Measurements from ENCODE around the gene MS4A15.

MS4A15 gene

DNA sequence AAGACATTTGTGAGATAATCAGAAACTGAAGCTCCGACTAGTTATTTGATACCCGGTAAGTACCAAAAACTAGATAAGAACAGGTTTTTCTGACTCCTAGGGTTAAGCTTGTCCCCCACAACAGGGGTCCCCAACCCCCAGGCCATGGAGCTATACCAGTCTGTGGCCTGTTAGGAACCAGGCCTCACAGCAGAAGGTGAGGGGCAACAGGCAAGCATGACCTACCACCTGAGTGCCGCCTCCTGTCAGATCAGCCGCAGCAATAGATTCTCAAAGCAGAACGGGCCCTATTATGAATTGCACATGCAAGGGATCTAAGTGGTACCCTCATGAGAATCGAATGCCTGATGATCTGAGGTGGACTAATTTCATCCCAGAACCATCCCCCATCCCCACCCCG is 27.2 kb downstream of the MS4A15 start (continued):
- TF ChIP-seq CREB5 (CRISPR knock-in tag; IDR thresholded peaks at IDR 0.05; ENCODE audit: low read depth), result no peak
- no peak for TF ChIP-seq CSDC2 (CRISPR knock-in tag; IDR thresholded peaks at IDR 0.05)
- TF ChIP-seq ZNF8 (CRISPR knock-in tag; IDR thresholded peaks at IDR 0.05), result no peak
- no peak for TF ChIP-seq ISL1 (CRISPR knock-in tag; IDR thresholded peaks at IDR 0.05)
- TF ChIP-seq ARNTL (CRISPR knock-in tag; IDR thresholded peaks at IDR 0.05; ENCODE audit: borderline replicate concordance, low read depth), result no peak
- no peak for TF ChIP-seq TOX (CRISPR knock-in tag; IDR thresholded peaks at IDR 0.05; ENCODE audit: borderline replicate concordance)
- TF ChIP-seq RARB (CRISPR knock-in tag; IDR thresholded peaks at IDR 0.05), result no peak
- TF ChIP-seq, protein P1, sequence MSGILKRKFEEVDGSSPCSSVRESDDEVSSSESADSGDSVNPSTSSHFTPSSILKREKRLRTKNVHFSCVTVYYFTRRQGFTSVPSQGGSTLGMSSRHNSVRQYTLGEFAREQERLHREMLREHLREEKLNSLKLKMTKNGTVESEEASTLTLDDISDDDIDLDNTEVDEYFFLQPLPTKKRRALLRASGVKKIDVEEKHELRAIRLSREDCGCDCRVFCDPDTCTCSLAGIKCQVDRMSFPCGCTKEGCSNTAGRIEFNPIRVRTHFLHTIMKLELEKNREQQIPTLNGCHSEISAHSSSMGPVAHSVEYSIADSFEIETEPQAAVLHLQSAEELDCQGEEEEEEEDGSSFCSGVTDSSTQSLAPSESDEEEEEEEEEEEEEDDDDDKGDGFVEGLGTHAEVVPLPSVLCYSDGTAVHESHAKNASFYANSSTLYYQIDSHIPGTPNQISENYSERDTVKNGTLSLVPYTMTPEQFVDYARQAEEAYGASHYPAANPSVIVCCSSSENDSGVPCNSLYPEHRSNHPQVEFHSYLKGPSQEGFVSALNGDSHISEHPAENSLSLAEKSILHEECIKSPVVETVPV (CRISPR knock-in tag; IDR thresholded peaks at IDR 0.05), result no peak

GRCh38 chr11:60785136-60785535 is 28.5 kb downstream of the MS4A15 start, which contains the start of gene MS4A10:
MS4A10 (plus strand) TSS chr11:60785333; CDS start chr11:60790336, 5,003 bp downstream.
- no peak for TF ChIP-seq TSHZ2 (CRISPR knock-in tag; IDR thresholded peaks at IDR 0.05)
- TF ChIP-seq ISL1 (CRISPR knock-in tag; IDR thresholded peaks at IDR 0.05), result no peak
- no peak for TF ChIP-seq ZFP3 (CRISPR knock-in tag; IDR thresholded peaks at IDR 0.05)
- TF ChIP-seq ZFP30 (CRISPR knock-in tag; IDR thresholded peaks at IDR 0.05), result no peak
- TF ChIP-seq SNAI2 (CRISPR knock-in tag; IDR thresholded peaks at IDR 0.05), result no peak
- no peak for TF ChIP-seq ZNF70 (CRISPR knock-in tag; IDR thresholded peaks at IDR 0.05)
- TF ChIP-seq ZC3H10 (CRISPR knock-in tag; IDR thresholded peaks at IDR 0.05), result no peak
- TF ChIP-seq, protein P2, sequence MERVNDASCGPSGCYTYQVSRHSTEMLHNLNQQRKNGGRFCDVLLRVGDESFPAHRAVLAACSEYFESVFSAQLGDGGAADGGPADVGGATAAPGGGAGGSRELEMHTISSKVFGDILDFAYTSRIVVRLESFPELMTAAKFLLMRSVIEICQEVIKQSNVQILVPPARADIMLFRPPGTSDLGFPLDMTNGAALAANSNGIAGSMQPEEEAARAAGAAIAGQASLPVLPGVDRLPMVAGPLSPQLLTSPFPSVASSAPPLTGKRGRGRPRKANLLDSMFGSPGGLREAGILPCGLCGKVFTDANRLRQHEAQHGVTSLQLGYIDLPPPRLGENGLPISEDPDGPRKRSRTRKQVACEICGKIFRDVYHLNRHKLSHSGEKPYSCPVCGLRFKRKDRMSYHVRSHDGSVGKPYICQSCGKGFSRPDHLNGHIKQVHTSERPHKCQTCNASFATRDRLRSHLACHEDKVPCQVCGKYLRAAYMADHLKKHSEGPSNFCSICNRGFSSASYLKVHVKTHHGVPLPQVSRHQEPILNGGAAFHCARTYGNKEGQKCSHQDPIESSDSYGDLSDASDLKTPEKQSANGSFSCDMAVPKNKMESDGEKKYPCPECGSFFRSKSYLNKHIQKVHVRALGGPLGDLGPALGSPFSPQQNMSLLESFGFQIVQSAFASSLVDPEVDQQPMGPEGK (CRISPR knock-in tag; IDR thresholded peaks at IDR 0.05; ENCODE audit: borderline replicate concordance), result no peak
- no peak for TF ChIP-seq ESRRG (CRISPR knock-in tag; IDR thresholded peaks at IDR 0.05)
- TF ChIP-seq ZNF8 (CRISPR knock-in tag; IDR thresholded peaks at IDR 0.05), result no peak
- no peak for TF ChIP-seq PPARA (CRISPR knock-in tag; IDR thresholded peaks at IDR 0.05; ENCODE audit: borderline replicate concordance)
- TF ChIP-seq ZNF565 (CRISPR knock-in tag; conservative IDR thresholded peaks at IDR 0.05; ENCODE audit: low read depth), result no peak
- no peak for TF ChIP-seq CREB5 (CRISPR knock-in tag; IDR thresholded peaks at IDR 0.05; ENCODE audit: low read depth)
- TF ChIP-seq BACH2 (CRISPR knock-in tag; IDR thresholded peaks at IDR 0.05; ENCODE audit: borderline replicate concordance), result no peak
- no peak for TF ChIP-seq POU6F1 (CRISPR knock-in tag; IDR thresholded peaks at IDR 0.05; ENCODE audit: borderline replicate concordance, low read depth)
- TF ChIP-seq, protein P1 (CRISPR knock-in tag; IDR thresholded peaks at IDR 0.05), result no peak
- TF ChIP-seq CSDC2 (CRISPR knock-in tag; IDR thresholded peaks at IDR 0.05), result no peak
- ATAC-seq, result no peak
